HCT116 (cell line): ENCODE measurements around the gene ELOF1. TPM values are rescaled to one million over a fixed set of nuclear protein-coding genes. Genes with fewer than 3 reads are reported as not detected.

Source experiments
- total RNA-seq: library from RNA; stranded (reverse); gene quantifications from one replicate; pipeline ENCODE4 v1.2.1, GENCODE V29; 2021; ENCODE audit not compliant: unreplicated experiment

Gene ELOF1
- total RNA-seq, 1 experiment from 2014 or later, result 74.5 TPM

Other genes starting within 250 kb of the ELOF1 start
- gene RAB3D, start 219.6 kb downstream of the ELOF1 start, total RNA-seq, result 28.9 TPM
- gene TMEM205, start 213.0 kb downstream of the ELOF1 start, total RNA-seq, result 55.9 TPM
- gene CCDC159, start 212.7 kb downstream of the ELOF1 start, total RNA-seq, result 7.7 TPM
- gene PLPPR2, start 203.8 kb downstream of the ELOF1 start, total RNA-seq, result 23.2 TPM
- gene SWSAP1, start 184.6 kb downstream of the ELOF1 start, total RNA-seq, result 2.5 TPM
- gene EPOR, start 174.9 kb downstream of the ELOF1 start, total RNA-seq, result 15.3 TPM
- gene RGL3, start 139.9 kb downstream of the ELOF1 start, total RNA-seq, result 99.2 TPM
- gene ODAD3, start 124.1 kb downstream of the ELOF1 start, total RNA-seq, result 0.52 TPM
- 425 TPM for gene PRKCSH, start 123.6 kb downstream of the ELOF1 start, total RNA-seq
- gene ELAVL3, start 78.2 kb downstream of the ELOF1 start, total RNA-seq, result 0.05 TPM
- 16.1 TPM for gene ZNF653, start 53.4 kb downstream of the ELOF1 start, total RNA-seq
- gene ECSIT, start 30.1 kb downstream of the ELOF1 start, total RNA-seq, result 52.8 TPM
- gene CNN1, start 20.4 kb downstream of the ELOF1 start, total RNA-seq, result 0.64 TPM
- 1.2 TPM for gene ACP5, start 18.4 kb upstream of the ELOF1 start, total RNA-seq
- 14.8 TPM for gene ZNF627, start 38.3 kb upstream of the ELOF1 start, total RNA-seq
- gene ZNF823, start 179.7 kb upstream of the ELOF1 start, total RNA-seq, result 4.7 TPM
- 1.1 TPM for gene ZNF441, start 207.8 kb upstream of the ELOF1 start, total RNA-seq
- not detected for gene ZNF491, start 239.3 kb upstream of the ELOF1 start, total RNA-seq